ENCODE data around the gene MMP2. TPM values are rescaled to one million over a fixed set of nuclear protein-coding genes. Genes with fewer than 3 reads are reported as not detected.

MMP2 gene
- total and polyA plus RNA-seq, 2 of the 13 experiments (the other 11 are each of a cell fraction or from before 2014, with no cell fraction given) = 0.31 to 1.3 TPM

- H4K20me1 ChIP-seq (ENCODE audit: insufficient read depth, low read length) = no peaks in the 10 kb centered on the region
- no peak overlapping the region for H2AFZ ChIP-seq (ENCODE audit: low read length)
- in situ Hi-C loops (cut with HindIII; ENCODE audit: extremely low pct_ligation_motif_present, low pct_unique_long_range_greater_than_20kb) = loop anchor here (5.0 kb wide), 2 partner anchors 48 to 73 kb away; no protein-coding TSS in a partner anchor
- POLR2A ChIA-PET = no interaction called here
- no peak overlapping the region for H3K4me3 ChIP-seq (replicated peaks in 1 of 3; ENCODE audit: insufficient read depth in 1 of 3, low read depth in 2 of 3, low read length in 3 of 3)
- H3K9me3 ChIP-seq (ENCODE audit: low read length) = no peaks in the 10 kb centered on the region
- H3K36me3 ChIP-seq (replicated peaks in 1 of 2; ENCODE audit: control insufficient read depth in 1 of 2, insufficient read depth in 2 of 2, low read length in 2 of 2) = no peaks in the 10 kb centered on the region; a peak in 1 of 5 replicates
- intact Hi-C loops (cut with micrococcal nuclease; ENCODE audit: unreplicated experiment) = loop anchor here (5.0 kb wide), 1 partner anchor 97 kb away; no protein-coding TSS in a partner anchor
- H3K79me2 ChIP-seq (ENCODE audit: insufficient read depth, low read length) = no peaks in the 10 kb centered on the region
- H3K27me3 ChIP-seq (ENCODE audit: control insufficient read depth in 1 of 2, insufficient read depth in 2 of 2, low read length in 2 of 2) = no peaks in the 10 kb centered on the region
- H3K27ac ChIP-seq (ENCODE audit: extremely low read length, insufficient read depth, low read length) = no peak overlapping the region
- CTCF ChIA-PET (ENCODE audit: low intra/inter-chr PET ratio, low total read pairs) = interaction anchor here (8.1 kb wide), 1 partner anchor 75 kb away, joined by 130 read pairs; no protein-coding TSS in a partner anchor
- DNase-seq (ENCODE audit: low spot score) = no peak
- WGBS (ENCODE audit: low lambda C conversion rate) = 88% methylated on average over 1 of the region's 1 CpG
- BruUV-seq (replicated peaks) = no TSS peak
- no peak for ATAC-seq
- no peak overlapping the region for H3K4me2 ChIP-seq (ENCODE audit: low read depth, low read length)
- FAIRE-seq = no peak
- no peak overlapping the region for H3K9ac ChIP-seq (ENCODE audit: insufficient read depth, low read depth, low read length)
- H3K4me1 ChIP-seq (ENCODE audit: insufficient read depth, low read length) = no peaks in the 10 kb centered on the region
- TF ChIP-seq POLR2G (IDR thresholded peaks at IDR 0.05; ENCODE audit: low read depth, low read length) (no peak), BATF2 (CRISPR knock-in tag; IDR thresholded peaks at IDR 0.05) (no peak), ZBTB7B (CRISPR knock-in tag; IDR thresholded peaks at IDR 0.05) (no peak)
Measured at GRCh38 chr16:55540221-55540620, 61.2 kb downstream of the MMP2 start.

GRCh38 chr16:55542459-55543082, 63.6 kb downstream of the MMP2 start:
- TF ChIP-seq ZNF616 (CRISPR knock-in tag; IDR thresholded peaks at IDR 0.05; ENCODE audit: low read depth) (no peak), GMEB2 (CRISPR knock-in tag; IDR thresholded peaks at IDR 0.05; ENCODE audit: low read depth) (no peak), SMAD9 (CRISPR knock-in tag; IDR thresholded peaks at IDR 0.05) (no peak), MBNL3 (CRISPR knock-in tag; conservative IDR thresholded peaks at IDR 0.05) (no peak), HMGA1 (CRISPR knock-in tag; conservative IDR thresholded peaks at IDR 0.05) (no peak), ZNF451 (CRISPR knock-in tag; IDR thresholded peaks at IDR 0.05) (no peak), ZNF30 (CRISPR knock-in tag; IDR thresholded peaks at IDR 0.05) (no peak), NR2F2 (IDR thresholded peaks at IDR 0.05; ENCODE audit: borderline replicate concordance, low read depth) (no peak), TEAD2 (CRISPR knock-in tag; IDR thresholded peaks at IDR 0.05) (no peak)
- Histone ChIP-seq H3K4me2 (ENCODE audit: low read depth, low read length) (no peak overlapping the region), H3K79me2 (ENCODE audit: insufficient read depth, low read length) (no peaks in the 10 kb centered on the region), H3K9ac (ENCODE audit: insufficient read depth, low read depth, low read length) (no peak overlapping the region), H3K4me1 (ENCODE audit: insufficient read depth, low read length) (no peaks in the 10 kb centered on the region), H3K4me3 (replicated peaks in 1 of 3; ENCODE audit: insufficient read depth in 1 of 3, low read depth in 2 of 3, low read length in 3 of 3) (no peak overlapping the region), H2AFZ (ENCODE audit: low read length) (no peak overlapping the region), H3K36me3 (replicated peaks in 1 of 2; ENCODE audit: control insufficient read depth in 1 of 2, insufficient read depth in 2 of 2, low read length in 2 of 2) (peaks cover 0 to 2% of the 10 kb centered on the region in 2 experiments; a peak in 1 of 5 replicates), H3K27me3 (ENCODE audit: control insufficient read depth in 1 of 2, insufficient read depth in 2 of 2, low read length in 2 of 2) (no peaks in the 10 kb centered on the region), H3K9me3 (ENCODE audit: low read length) (no peaks in the 10 kb centered on the region), H3K27ac (ENCODE audit: extremely low read length, insufficient read depth, low read length) (no peak overlapping the region), H4K20me1 (ENCODE audit: insufficient read depth, low read length) (no peaks in the 10 kb centered on the region)
- BruUV-seq (replicated peaks) = no TSS peak
- WGBS (ENCODE audit: low lambda C conversion rate) = 97% methylated on average over 1 of the region's 1 CpG
- POLR2A ChIA-PET = no interaction called here
- FAIRE-seq = no peak
- DNase-seq (ENCODE audit: low spot score) = no peak
- no peak for ATAC-seq
- CTCF ChIA-PET (ENCODE audit: low intra/inter-chr PET ratio, low total read pairs) = interaction anchor here (0.8 to 8.1 kb wide), 3 partner anchors 77 to 160 kb away, joined by 3 to 130 read pairs (median 25); no protein-coding TSS in a partner anchor
- in situ Hi-C loops (cut with HindIII; ENCODE audit: extremely low pct_ligation_motif_present, low pct_unique_long_range_greater_than_20kb) (loop anchor here (5.0 kb wide), 2 partner anchors 50 to 75 kb away; no protein-coding TSS in a partner anchor), intact Hi-C loops (cut with micrococcal nuclease; ENCODE audit: unreplicated experiment) (loop anchor here (1.0 to 5.0 kb wide), 3 partner anchors 77 to 161 kb away; no protein-coding TSS in a partner anchor)

Measured in HepG2 (cell line).